Kidney (tissue), 14 donors: Measurements from ENCODE around the gene PLA2G4E. TPM values are rescaled to one million over a fixed set of nuclear protein-coding genes. Genes with fewer than 3 reads are reported as not detected.

Source experiments
- DNase-seq, 5 donors: peaks; one replicate each; pipeline ENCODE4 v3.0.0-alpha.2; 2013 to 2020
- FAIRE-seq: peaks from 2 replicates; lab custom pipeline; 2012; peaks lifted over from hg19 to GRCh38; lab: Jason Lieb, UNC
- H3K27ac ChIP-seq, 2 donors: one replicate each; pipeline ENCODE4 v1.7.0; 2013; ENCODE audit warnings: low read depth in 2 of 2, low read length in 2 of 2, inconsistent platforms in 1 of 2
- H3K27me3 ChIP-seq: one replicate; pipeline ENCODE4 v1.7.1; 2013; ENCODE audit warnings: low read length, inconsistent platforms; ENCODE audit not compliant: control insufficient read depth, insufficient read depth
- H3K36me3 ChIP-seq, 3 donors: one replicate each; pipeline versions ENCODE4 v1.7.0 to v1.7.1; 2013; ENCODE audit warnings: low read length in 3 of 3, control low read depth in 1 of 3, inconsistent platforms in 1 of 3; ENCODE audit not compliant: insufficient read depth in 3 of 3, control insufficient read depth in 2 of 3
- H3K4me1 ChIP-seq, 3 donors: one replicate each; pipeline versions ENCODE4 v1.7.0 to v1.7.1; 2013; ENCODE audit warnings: low read length in 3 of 3, inconsistent platforms in 1 of 3, low read depth in 1 of 3; ENCODE audit not compliant: control insufficient read depth in 2 of 3, insufficient read depth in 2 of 3
- H3K4me3 ChIP-seq, 3 donors: one replicate each; pipeline versions ENCODE4 v1.7.0 to v1.8.1; 2013; ENCODE audit warnings: low read length in 3 of 3, control low read depth in 1 of 3, inconsistent platforms in 1 of 3
- H3K9ac ChIP-seq, 3 donors: one replicate each; pipeline versions ENCODE4 v1.7.0 to v1.7.1; 2013; ENCODE audit warnings: low read length in 3 of 3, control low read depth in 1 of 3, inconsistent platforms in 1 of 3
- H3K9me3 ChIP-seq, 3 donors: one replicate each; pipeline versions ENCODE4 v1.7.0 to v1.7.1; 2013; ENCODE audit warnings: low read length in 3 of 3, control low read depth in 1 of 3, inconsistent platforms in 1 of 3; ENCODE audit not compliant: control insufficient read depth in 2 of 3, insufficient read depth in 1 of 3
- intact Hi-C: fragments of 100-400 bp; cut with DNase I; formaldehyde crosslinking; loops from one replicate; pipeline ENCODE4 v1.11.1; 2022
- polyA plus RNA-seq: library from polyadenylated mRNA; stranded (reverse); fragments of 350-450 nt; fragmentation: Illumina TruSeq; extraction: RNeasy Lipid Tissue Mini Kit (QIAGEN cat#74804); gene quantifications from one replicate; pipeline ENCODE4 v1.2.3, GENCODE V29; 2014; ENCODE audit warnings: low read depth, low replicate concordance; ENCODE audit not compliant: insufficient read depth
- total RNA-seq: library from RNA; stranded (reverse); fragmentation: NEBNext Ultra II Directional; extraction: Animal tissue kit (Norgen Biotek cat#: 25700); gene quantifications from one replicate; pipeline ENCODE4 v1.2.1, GENCODE V29; 2021
- TF ChIP-seq, protein P1 (sequence below): IDR thresholded peaks from 3 replicates; pipeline ENCODE4 v1.5.1; 2012; ENCODE audit warnings: mild to moderate bottlenecking, moderate library complexity, borderline replicate concordance; ENCODE audit not compliant: insufficient read depth; ENCODE audit errors: extremely low read depth
- donor health status: control.
- donor health status: control.
- donor health status: control.
- donor health status: control.
- donor health status: control.
- donor health status: DM: yes; HTN: yes; CAD: no.
- donor health status: Normal renal cell carcinoma (clear cell type).

PLA2G4E gene
- total and polyA plus RNA-seq, 2 donors from 2014 or later, result not detected

DNA sequence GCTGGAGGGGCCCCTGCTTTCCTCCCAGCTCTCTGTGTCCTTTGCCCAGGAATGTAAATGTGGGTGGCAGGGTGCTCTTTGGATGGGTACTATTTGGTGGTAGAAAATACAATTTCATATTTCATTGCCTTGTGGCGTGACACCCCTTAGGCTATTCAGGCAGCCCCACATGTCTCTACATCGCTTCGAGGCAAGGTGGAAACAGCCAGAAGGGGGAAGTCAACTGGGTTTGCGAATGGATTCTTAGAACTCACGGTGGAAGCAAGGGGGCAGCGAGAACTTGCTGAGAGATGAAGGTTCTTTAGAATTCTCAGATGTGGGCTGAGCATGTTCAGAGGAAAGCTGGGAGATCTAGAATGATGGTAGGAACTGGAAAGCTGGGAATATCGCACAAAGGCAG is 48.2 kb upstream of the PLA2G4E start:
- Histone ChIP-seq H3K4me1 (peaks cover 0 to 2% (median 0%) of the 10 kb centered on the region in 3 donors), H3K27ac (no peak overlapping the region), H3K9ac (no peak overlapping the region), H3K27me3 (no peaks in the 10 kb centered on the region), H3K4me3 (no peak overlapping the region), H3K36me3 (no peaks in the 10 kb centered on the region), H3K9me3 (no peaks in the 10 kb centered on the region)
- DNase-seq (no peak), FAIRE-seq (no peak)
- TF ChIP-seq, protein P1, sequence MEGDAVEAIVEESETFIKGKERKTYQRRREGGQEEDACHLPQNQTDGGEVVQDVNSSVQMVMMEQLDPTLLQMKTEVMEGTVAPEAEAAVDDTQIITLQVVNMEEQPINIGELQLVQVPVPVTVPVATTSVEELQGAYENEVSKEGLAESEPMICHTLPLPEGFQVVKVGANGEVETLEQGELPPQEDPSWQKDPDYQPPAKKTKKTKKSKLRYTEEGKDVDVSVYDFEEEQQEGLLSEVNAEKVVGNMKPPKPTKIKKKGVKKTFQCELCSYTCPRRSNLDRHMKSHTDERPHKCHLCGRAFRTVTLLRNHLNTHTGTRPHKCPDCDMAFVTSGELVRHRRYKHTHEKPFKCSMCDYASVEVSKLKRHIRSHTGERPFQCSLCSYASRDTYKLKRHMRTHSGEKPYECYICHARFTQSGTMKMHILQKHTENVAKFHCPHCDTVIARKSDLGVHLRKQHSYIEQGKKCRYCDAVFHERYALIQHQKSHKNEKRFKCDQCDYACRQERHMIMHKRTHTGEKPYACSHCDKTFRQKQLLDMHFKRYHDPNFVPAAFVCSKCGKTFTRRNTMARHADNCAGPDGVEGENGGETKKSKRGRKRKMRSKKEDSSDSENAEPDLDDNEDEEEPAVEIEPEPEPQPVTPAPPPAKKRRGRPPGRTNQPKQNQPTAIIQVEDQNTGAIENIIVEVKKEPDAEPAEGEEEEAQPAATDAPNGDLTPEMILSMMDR, result no peak
- intact Hi-C loops, result no loop called here

DNA sequence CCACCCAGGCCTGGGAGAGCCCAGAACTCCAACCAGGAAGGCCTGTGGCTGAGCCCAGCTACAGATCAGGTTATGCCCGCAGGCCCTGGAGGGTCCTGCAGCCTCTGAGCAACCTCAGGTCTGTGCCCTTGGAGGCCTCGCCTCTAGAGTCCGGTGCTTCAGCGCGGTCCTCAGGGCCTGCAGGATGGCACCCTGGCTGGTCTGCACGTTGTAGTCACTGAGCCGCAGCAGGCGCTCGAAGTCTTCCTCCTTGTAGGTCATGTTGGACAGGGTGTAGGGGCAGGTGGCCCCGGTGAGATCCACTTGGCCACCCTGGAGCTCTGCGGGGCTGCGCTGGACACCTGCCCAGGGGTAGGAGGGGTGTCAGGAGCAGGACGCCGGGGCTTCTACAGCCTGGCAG is 47.8 kb upstream of the PLA2G4E start:
- Histone ChIP-seq H3K27me3 (no peaks in the 10 kb centered on the region), H3K36me3 (no peaks in the 10 kb centered on the region), H3K9ac (no peak overlapping the region), H3K4me3 (no peak overlapping the region), H3K4me1 (peaks cover 0 to 2% (median 0%) of the 10 kb centered on the region in 3 donors), H3K27ac (no peak overlapping the region), H3K9me3 (no peaks in the 10 kb centered on the region)
- DNase-seq (peak in 2 of 5 donors; percentile 22 to 73), FAIRE-seq (no peak)
- TF ChIP-seq, protein P1, result no peak
- intact Hi-C loops, result no loop called here

DNA sequence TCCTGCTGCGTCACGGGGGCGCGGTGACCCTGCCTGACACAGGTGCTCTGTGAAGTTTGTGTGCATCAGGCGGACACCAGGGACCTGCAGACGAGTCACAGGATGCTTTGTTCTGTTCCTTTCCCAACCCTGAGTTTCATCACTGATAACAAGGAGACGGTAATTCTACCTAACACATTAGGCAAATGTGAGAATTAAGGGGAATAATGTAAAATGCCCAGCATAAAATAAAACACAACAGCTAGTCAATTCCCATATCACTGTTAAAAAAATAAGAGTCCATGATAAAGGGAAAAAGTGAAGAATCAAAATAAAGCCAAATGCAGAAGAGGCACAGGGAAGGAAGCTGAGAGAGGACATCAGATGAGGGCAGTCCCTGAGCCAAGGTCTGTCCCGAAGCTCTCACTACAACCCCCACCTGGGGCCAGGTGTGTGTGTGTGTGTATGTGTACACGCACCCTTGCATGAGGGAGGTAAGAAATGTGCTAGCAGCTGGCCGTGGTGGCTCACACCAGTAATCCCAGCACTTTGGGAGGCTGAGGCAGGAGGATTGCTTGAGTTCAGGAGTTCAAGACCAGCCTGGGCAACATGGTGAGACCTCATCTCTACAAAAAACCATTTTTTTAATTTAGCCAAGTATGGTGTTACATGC is 46.0 kb upstream of the PLA2G4E start:
- Histone ChIP-seq H3K4me1 (peaks cover 0 to 2% (median 0%) of the 10 kb centered on the region in 3 donors), H3K4me3 (no peak overlapping the region), H3K9ac (no peak overlapping the region), H3K9me3 (no peaks in the 10 kb centered on the region), H3K27me3 (no peaks in the 10 kb centered on the region), H3K36me3 (no peaks in the 10 kb centered on the region), H3K27ac (no peak overlapping the region)
- FAIRE-seq (no peak), DNase-seq (peak in 1 of 5 donors; percentile 31)
- TF ChIP-seq, protein P1, result no peak
- intact Hi-C loops, result no loop called here
